Inferior parietal cortex (tissue), 1 donor: ENCODE measurements around the gene UCKL1.
"Not testable (repeated sequence)": the region's sequence is repeated elsewhere in the genome, so short reads cannot be mapped to it uniquely, and the experiment has no call there.

Experiments used
- DNase-seq: peaks from one replicate; pipeline ENCODE4 v3.0.0-alpha.2; 2016; ENCODE audit errors: extremely low spot score

Gene UCKL1

GRCh38 chr20:63972312-63973159, 16.3 kb upstream of the UCKL1 start:
- no peak for DNase-seq

DNA sequence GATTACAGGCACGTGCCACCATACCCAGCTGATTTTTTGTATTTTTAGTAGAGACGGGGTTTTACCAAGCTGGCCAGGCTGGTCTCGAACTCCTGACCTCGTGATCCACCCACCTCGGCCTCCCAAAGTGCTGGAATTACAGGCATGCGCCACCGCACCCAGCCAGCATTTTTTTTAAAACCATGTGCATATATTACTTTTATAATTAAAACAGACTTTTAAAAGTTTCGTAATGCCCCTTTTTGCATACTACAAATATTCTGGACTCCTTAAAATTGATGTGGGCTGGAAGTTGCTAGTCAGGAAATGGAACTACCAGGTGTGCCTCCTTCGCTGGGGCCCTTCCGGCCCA, 15.7 kb upstream of the UCKL1 start:
- DNase-seq = not testable (repeated sequence)

- DNase-seq = no peak
Observed at GRCh38 chr20:63970714-63971431, 14.7 kb upstream of the UCKL1 start.

DNA sequence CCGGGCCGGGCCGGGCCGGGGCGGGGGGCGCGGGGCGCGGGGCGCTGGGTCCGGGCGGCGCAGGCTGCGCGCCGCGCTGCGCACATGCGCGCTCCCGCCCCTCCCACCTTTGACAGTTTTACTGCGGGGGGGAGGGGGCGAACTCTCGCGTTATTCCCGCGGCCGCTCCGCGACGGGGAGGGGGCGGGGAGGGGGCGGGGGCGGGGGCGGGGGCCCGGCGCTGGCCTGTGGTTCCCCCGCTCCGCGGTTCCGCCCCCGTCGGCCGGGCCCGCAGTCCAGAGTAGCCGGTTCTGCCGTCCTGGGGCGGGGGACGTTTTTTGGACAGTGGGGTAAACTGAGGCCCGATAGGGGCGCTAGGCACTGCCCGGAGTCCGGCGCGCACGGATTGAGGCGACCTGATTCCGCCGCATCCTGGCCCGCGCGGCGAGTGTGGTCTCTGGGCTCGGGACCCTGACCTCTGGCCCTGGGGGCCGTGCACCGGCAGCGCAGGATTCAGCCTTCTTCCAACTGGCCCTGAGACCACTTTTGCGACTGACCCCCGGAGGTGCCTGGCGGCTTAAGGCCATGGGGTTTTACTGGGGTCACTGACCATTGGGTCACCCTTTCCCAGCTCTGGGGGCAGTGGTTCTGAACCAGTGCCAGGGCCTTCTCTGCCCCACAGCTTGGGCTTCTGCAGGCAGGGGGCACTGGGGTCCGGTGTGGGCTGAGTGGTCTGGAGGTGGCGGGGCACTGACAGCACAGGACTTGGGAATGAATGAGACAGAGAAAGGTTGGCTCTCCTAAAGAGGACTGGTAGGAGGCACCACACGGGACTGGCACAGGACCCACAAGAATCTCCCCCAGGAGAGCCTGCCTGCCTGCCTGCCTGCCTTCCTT, 13.9 kb upstream of the UCKL1 start, which contains the start of gene ZNF512B:
Gene ZNF512B (minus strand): TSS at position 93 of the 876 bp plus-strand sequence. CDS start 1,980 bp downstream, outside the sequence.
- no peak for DNase-seq

DNA sequence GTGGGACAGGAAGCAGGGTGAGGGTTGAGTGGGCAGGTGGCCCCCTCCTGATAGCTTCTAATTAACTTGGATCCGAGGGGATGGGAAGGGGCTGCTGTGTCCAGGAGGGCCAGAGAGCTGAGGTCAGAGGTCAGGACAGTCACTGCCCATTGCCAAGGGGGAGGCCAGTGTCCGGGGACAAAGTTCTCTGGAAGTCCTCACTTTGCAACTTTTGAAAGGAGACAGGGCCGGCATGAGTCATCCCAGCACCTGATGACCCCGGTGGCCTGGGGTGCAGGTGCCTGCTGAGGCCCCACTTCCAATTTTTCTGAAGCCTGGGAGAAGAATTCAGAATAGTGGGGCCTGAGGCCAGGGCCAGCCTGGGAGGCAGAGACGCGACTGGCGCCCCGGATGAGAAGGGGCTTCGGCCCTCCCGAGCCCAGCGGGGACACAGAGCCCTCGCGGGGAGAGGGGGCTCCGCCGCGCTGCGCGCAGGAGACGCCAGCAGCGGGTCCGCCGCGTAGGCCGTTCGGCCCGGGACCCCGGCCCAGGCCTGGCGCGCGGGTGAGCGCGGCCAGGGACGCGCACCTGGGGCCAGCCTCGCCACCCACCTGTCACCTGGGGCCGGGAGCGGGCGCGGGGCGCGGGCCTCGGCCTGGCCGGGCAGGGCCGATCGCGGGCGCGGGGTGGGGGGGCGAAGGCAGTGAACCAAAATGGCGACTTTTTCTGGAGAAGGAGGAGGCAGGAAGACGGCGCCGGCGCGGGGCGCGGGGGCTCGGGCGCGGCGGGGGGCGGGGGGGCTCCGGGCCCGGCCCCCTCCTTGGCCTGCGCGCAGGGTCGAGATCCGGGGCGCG, 12.9 kb upstream of the UCKL1 start:
- no peak for DNase-seq

- DNase-seq = no peak
Observed at GRCh38 chr20:63968136-63968927, 12.1 kb upstream of the UCKL1 start.

DNA sequence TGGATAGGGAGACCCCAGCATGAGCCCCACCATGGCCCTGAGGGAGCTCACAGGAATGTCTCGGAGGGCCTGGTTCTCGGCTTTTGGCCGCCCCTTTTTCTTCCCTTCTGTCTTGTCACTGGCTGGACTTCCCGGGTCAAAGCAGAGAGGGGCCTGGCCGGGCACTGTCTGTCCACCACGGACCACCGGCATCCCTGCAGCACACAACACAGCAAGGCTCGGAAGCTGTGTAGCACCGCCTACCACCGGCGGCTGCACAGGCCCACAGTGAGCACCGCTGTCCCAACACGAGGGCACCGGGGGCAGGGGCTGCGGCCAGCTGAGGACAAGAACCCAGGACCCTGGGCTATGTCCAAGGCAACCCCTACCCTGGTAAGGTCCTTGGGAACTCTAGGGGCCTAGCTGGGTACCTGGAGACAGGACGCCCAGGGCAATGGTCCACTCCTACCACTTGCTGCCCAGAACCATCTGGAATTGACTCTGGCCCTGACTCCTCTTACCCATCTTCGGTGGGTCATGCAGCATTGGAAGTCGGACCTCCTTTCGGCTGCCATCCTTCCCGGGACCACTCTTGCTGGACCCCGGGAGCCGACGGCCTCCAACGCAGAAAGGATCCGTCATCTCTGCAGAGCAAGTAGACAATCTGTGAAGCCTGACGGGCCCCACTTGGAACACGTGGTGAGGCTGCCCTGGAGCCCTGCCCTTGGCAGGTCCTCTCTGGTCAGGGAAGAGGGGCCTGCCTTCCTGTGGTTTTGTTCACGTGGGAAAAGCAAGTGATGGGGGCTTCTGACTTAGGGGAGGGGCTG, 11.3 kb upstream of the UCKL1 start:
- no peak for DNase-seq

DNA sequence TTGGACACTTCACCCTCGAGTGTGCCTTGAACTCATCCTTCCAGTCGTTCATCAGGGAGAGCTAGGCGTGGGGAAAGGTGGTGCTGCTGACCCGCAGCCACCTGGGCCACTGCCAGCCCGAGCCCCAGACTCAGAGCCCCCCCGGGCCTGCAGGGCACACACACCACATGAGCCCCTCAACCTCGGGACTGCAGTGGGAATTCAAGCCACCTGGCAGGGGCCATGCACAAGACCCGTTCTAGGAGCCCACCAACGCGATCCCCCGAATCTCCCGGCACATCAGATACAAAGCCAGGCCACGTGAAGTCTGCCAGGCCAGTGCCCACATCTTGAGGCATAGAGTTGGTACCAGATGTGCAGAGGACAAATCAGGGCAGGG, 10.7 kb upstream of the UCKL1 start:
- DNase-seq = no peak

- DNase-seq = no peak
Observed at GRCh38 chr20:63966172-63966943, 10.1 kb upstream of the UCKL1 start.

- DNase-seq = no peak
Observed at GRCh38 chr20:63964412-63964811, 8.2 kb upstream of the UCKL1 start.

GRCh38 chr20:63963784-63964301, 7.6 kb upstream of the UCKL1 start:
- DNase-seq = no peak

GRCh38 chr20:63963348-63963741, 7.1 kb upstream of the UCKL1 start:
- no peak for DNase-seq

DNA sequence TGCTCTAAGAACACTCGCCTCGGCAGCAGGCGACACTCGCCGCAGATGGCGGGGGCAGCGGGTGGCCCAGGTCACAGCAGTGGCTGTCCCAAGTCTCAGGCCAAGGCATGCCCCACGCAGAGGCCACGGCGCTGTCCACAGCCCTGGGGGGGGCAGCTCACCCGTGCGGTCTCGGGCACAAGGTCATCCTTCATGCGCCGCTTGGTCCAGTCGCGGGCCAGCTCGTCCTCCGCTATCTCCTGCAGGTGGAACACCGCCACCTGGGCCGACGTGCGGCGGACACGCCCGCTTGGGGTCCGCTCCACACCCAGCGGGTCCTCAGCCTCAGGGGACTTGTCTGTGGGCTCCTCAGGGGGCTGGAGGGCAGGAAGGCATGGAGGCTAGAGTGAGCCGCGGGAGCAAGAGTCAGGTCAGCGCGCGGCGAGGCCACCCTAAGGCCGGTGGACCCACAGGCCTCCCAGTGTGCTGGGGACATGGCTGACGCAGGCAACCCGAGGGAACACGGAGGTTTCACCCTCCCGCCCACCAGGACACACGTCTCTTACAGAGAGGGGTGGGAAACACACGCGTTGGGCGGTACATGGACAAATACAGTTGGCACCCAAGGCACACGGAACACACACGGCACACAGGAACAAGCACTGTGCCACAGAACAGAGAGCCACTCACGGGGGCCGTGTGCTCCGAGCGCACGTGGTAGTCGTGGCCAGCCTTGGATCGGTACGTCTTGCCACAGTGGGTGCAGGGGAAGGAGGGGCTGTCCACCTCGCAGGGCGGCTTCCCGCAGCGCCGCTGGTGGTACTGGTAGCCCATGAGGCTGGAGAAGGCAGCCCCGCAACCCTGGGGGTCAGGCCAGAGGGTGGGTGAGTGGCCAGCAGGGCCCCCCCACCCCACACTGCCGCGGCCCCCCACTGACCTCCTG, 6.5 kb upstream of the UCKL1 start:
- no peak for DNase-seq

- DNase-seq = no peak
Observed at GRCh38 chr20:63961664-63962425, 5.6 kb upstream of the UCKL1 start.

- DNase-seq = not testable (repeated sequence)
Observed at GRCh38 chr20:63960654-63961621, 4.7 kb upstream of the UCKL1 start.

GRCh38 chr20:63959699-63960075, 3.5 kb upstream of the UCKL1 start:
- no peak for DNase-seq
